OCI-LY1 (cell line): Measurements from ENCODE around the gene IFNGR2.

ENCODE experiments used
- EZH2 ChIP-seq: fragments of 200-600 bp; sonication (generic), shearing (Covaris generic); IDR thresholded peaks from 2 replicates; pipeline ENCODE4 v1.8.0; 2017; ENCODE audit warnings: borderline replicate concordance, mixed run types, mild to moderate bottlenecking, antibody characterized with exemption, low read length, moderate library complexity, mixed read lengths
- TF ChIP-seq, protein P1 (sequence below): fragments of 200-600 bp; sonication (generic), shearing (Covaris generic); IDR thresholded peaks from 2 replicates; pipeline ENCODE4 v1.5.1; 2017; ENCODE audit warnings: mild to moderate bottlenecking, antibody characterized with exemption, low read length, moderate library complexity, mixed read lengths

DNA sequence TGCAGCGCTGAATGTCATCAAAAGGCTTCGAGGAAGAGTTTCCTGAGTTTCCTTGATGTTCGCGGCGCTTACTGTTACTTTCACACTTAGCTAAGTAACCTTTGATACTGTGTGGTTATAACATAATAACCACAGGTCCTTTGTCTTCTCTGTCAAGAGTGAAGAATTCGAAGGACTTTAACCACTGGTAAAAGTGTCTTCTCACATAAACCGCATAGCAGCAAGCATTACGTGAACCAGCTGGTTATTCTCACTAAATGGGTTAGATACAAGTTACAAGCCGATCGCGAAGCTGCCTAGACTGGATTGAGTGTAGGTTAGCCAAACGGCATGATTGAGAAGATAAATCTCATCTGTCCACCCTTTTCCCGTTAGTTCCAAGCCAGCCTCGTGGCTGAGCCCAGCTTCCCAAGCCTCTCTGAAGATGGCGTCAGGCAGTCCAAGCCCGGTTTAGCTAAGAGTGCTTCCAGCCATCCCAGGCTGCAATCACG, 18.3 kb upstream of the IFNGR2 start:
- TF ChIP-seq, protein P1, sequence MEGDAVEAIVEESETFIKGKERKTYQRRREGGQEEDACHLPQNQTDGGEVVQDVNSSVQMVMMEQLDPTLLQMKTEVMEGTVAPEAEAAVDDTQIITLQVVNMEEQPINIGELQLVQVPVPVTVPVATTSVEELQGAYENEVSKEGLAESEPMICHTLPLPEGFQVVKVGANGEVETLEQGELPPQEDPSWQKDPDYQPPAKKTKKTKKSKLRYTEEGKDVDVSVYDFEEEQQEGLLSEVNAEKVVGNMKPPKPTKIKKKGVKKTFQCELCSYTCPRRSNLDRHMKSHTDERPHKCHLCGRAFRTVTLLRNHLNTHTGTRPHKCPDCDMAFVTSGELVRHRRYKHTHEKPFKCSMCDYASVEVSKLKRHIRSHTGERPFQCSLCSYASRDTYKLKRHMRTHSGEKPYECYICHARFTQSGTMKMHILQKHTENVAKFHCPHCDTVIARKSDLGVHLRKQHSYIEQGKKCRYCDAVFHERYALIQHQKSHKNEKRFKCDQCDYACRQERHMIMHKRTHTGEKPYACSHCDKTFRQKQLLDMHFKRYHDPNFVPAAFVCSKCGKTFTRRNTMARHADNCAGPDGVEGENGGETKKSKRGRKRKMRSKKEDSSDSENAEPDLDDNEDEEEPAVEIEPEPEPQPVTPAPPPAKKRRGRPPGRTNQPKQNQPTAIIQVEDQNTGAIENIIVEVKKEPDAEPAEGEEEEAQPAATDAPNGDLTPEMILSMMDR = no peak
- no peak for TF ChIP-seq EZH2
